ENCODE results near the gene LTB. TPM values are rescaled to one million over a fixed set of nuclear protein-coding genes. Genes with fewer than 3 reads are reported as not detected.

The LTB gene
- polyA plus RNA-seq, 3 donors = 12.6 to 25.5 (median 21.6) TPM

DNA sequence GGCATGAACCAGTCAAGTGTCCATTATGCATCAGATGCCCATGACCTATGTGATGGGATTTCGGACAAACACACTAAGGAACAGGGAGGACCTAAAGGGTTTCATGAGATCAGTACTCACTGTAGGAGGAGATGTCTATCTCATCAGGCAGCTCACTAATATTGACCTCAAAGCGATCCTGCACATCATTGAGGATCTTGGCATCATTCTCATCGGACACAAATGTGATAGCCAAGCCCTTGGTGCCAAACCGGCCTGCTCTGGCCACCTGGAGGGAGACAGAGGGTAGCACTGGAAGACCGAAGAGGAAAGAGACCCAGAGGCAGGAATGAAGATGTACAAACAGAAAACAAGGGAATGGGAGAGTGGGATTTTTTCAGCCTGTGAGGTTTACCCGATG, 51.6 kb downstream of the LTB start:
- Mint-ChIP-seq H3K27ac (peak overlapping the region in 3 of 7 donors; percentile 57 to 65 (median 59)), H3K4me1 (peaks cover 3% of the 10 kb centered on the region), H3K9me3 (no peaks in the 10 kb centered on the region), H3K27me3 (ENCODE audit: low read depth in 3 of 3) (peaks cover 0 to 2% (median 1%) of the 10 kb centered on the region in 3 donors), H3K36me3 (peaks cover 60 to 66% of the 10 kb centered on the region in 2 donors), H3K4me3 (no peak overlapping the region)
- 91% methylated on average over 4 of the region's 6 CpGs for WGBS (ENCODE audit: insufficient coverage)
- no peak overlapping the region for H3K9ac ChIP-seq (ENCODE audit: insufficient read depth, low read length, poor library complexity, severe bottlenecking)
- H3K36me3 ChIP-seq (replicated peaks in 1 of 2; ENCODE audit: control insufficient read depth in 1 of 2, insufficient read depth in 2 of 2, low read length in 2 of 2) = peaks cover 62 to 65% of the 10 kb centered on the region in 2 donors
- DNase-seq = no peak
- no peak overlapping the region for H3K27ac ChIP-seq (ENCODE audit: low read depth in 1 of 2, low read length in 2 of 2)
- TF ChIP-seq, protein P1, sequence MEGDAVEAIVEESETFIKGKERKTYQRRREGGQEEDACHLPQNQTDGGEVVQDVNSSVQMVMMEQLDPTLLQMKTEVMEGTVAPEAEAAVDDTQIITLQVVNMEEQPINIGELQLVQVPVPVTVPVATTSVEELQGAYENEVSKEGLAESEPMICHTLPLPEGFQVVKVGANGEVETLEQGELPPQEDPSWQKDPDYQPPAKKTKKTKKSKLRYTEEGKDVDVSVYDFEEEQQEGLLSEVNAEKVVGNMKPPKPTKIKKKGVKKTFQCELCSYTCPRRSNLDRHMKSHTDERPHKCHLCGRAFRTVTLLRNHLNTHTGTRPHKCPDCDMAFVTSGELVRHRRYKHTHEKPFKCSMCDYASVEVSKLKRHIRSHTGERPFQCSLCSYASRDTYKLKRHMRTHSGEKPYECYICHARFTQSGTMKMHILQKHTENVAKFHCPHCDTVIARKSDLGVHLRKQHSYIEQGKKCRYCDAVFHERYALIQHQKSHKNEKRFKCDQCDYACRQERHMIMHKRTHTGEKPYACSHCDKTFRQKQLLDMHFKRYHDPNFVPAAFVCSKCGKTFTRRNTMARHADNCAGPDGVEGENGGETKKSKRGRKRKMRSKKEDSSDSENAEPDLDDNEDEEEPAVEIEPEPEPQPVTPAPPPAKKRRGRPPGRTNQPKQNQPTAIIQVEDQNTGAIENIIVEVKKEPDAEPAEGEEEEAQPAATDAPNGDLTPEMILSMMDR (IDR thresholded peaks at IDR 0.05) = no peak
- peaks cover 76% of the 10 kb centered on the region for H4K20me1 ChIP-seq (ENCODE audit: insufficient read depth, low read length)
- H3K79me2 ChIP-seq (ENCODE audit: insufficient read depth, low read length) = peaks cover 37% of the 10 kb centered on the region
- intact Hi-C loops (cut with micrococcal nuclease) = no loop called here
- no peak overlapping the region for H3K4me2 ChIP-seq (replicated peaks; ENCODE audit: extremely low read depth, low read length, poor library complexity, severe bottlenecking)
- no peaks in the 10 kb centered on the region for H3K4me1 ChIP-seq (ENCODE audit: control insufficient read depth in 1 of 2, insufficient read depth in 2 of 2, low read length in 2 of 2)
- H2AFZ ChIP-seq (ENCODE audit: insufficient read depth, low read depth, low read length, poor library complexity, severe bottlenecking) = no peak overlapping the region
- no peak overlapping the region for H3K4me3 ChIP-seq (replicated peaks in 1 of 3; ENCODE audit: low read depth in 2 of 3, low read length in 3 of 3)
- H3K9me3 ChIP-seq (replicated peaks in 1 of 2; ENCODE audit: control insufficient read depth in 1 of 2, insufficient read depth in 1 of 2, low read length in 2 of 2) = no peaks in the 10 kb centered on the region
- no peaks in the 10 kb centered on the region for H3K27me3 ChIP-seq (ENCODE audit: control insufficient read depth in 2 of 2, insufficient read depth in 2 of 2, low read length in 2 of 2)

Small RNA genes within 50 kb of the gene (small RNA-seq; reads per million reads assigned to genes)
- gene SNORA38 (ENCODE audit: insufficient read length, low read depth) (138 reads per million, percentile 97 among the genes with 10 or more reads in this experiment), gene SNORD117 (ENCODE audit: insufficient read length, low read depth) (8,278 reads per million, percentile 100 among the genes with 10 or more reads in this experiment), gene SNORD84 (ENCODE audit: insufficient read length, low read depth) (not detected), gene UQCRHP1 (ENCODE audit: insufficient read length, low read depth) (not detected)

Other genes with a start within 250 kb of the LTB start
- gene HLA-B, start 225.2 kb downstream of the LTB start, polyA plus RNA-seq = 1,000 to 10,000 TPM; 5,055 to 6,999 (median 6,126) TPM
- 10 to 100 TPM in 1 of 3 donors, 1 to 10 TPM in 2; 5.6 to 16.5 (median 6.9) TPM for gene MICA, start 178.8 kb downstream of the LTB start, polyA plus RNA-seq
- gene MICB, start 84.3 kb downstream of the LTB start, polyA plus RNA-seq = 10 to 100 TPM in 2 of 3 donors, 1 to 10 TPM in 1; 8.1 to 34.8 (median 11.4) TPM
- gene MCCD1, start 53.5 kb downstream of the LTB start, polyA plus RNA-seq = not detected
- 1,000 to 10,000 TPM in 1 of 3 donors, 10 to 100 TPM in 2; 64.1 to 1,059 (median 67.8) TPM for gene DDX39B, start 40.4 kb downstream of the LTB start, polyA plus RNA-seq
- gene ATP6V1G2, start 35.8 kb downstream of the LTB start, polyA plus RNA-seq = under 1 TPM in 1 of 3 donors, not detected in 2; 0.41 TPM
- gene NFKBIL1, start 34.8 kb downstream of the LTB start, polyA plus RNA-seq = 10 to 100 TPM in 1 of 3 donors, 1 to 10 TPM in 2; 7.7 to 10.3 (median 8.0) TPM
- under 1 TPM in 2 of 3 donors, not detected in 1; 0.26 to 0.28 TPM for gene LTA, start 10.1 kb downstream of the LTB start, polyA plus RNA-seq
- gene TNF, start 6.9 kb downstream of the LTB start, polyA plus RNA-seq = 10 to 100 TPM in 1 of 3 donors, 1 to 10 TPM in 2; 7.1 to 13.7 (median 9.6) TPM
- 1,000 to 10,000 TPM; 1,103 to 1,584 (median 1,202) TPM for gene LST1, start 3.9 kb upstream of the LTB start, polyA plus RNA-seq
- 1 to 10 TPM in 1 of 3 donors, under 1 TPM in 1, not detected in 1; 0.54 to 1.2 TPM for gene NCR3, start 10.6 kb upstream of the LTB start, polyA plus RNA-seq
- gene AIF1, start 32.8 kb upstream of the LTB start, polyA plus RNA-seq = 1,000 to 10,000 TPM in 2 of 3 donors, 100 to 1,000 TPM in 1; 952 to 2,310 (median 2,275) TPM
- 10 to 100 TPM in 1 of 3 donors, 1 to 10 TPM in 2; 1.2 to 76.7 (median 2.3) TPM for gene PRRC2A, start 38.3 kb upstream of the LTB start, polyA plus RNA-seq
- 100 to 1,000 TPM in 1 of 3 donors, 10 to 100 TPM in 2; 15.4 to 195 (median 15.6) TPM for gene BAG6, start 70.2 kb upstream of the LTB start, polyA plus RNA-seq
- 1 to 10 TPM; 4.2 to 8.3 (median 4.8) TPM for gene APOM, start 73.5 kb upstream of the LTB start, polyA plus RNA-seq
- gene C6orf47, start 78.4 kb upstream of the LTB start, polyA plus RNA-seq = 10 to 100 TPM in 2 of 3 donors, 1 to 10 TPM in 1; 8.0 to 23.4 (median 18.1) TPM
- gene GPANK1, start 82.6 kb upstream of the LTB start, polyA plus RNA-seq = 10 to 100 TPM; 10.8 to 13.9 (median 12.0) TPM
- 100 to 1,000 TPM; 147 to 227 (median 195) TPM for gene CSNK2B, start 83.7 kb upstream of the LTB start, polyA plus RNA-seq
- gene LY6G5B, start 87.6 kb upstream of the LTB start, polyA plus RNA-seq = 10 to 100 TPM in 1 of 3 donors, under 1 TPM in 1, not detected in 1; 0.17 to 55.1 TPM
- gene LY6G5C, start 98.6 kb upstream of the LTB start, polyA plus RNA-seq = 1 to 10 TPM; 4.8 to 7.3 (median 5.8) TPM
- gene ABHD16A, start 120.9 kb upstream of the LTB start, polyA plus RNA-seq = 100 to 1,000 TPM in 1 of 3 donors, 10 to 100 TPM in 2; 53.0 to 122 (median 56.0) TPM
- under 1 TPM in 1 of 3 donors, not detected in 2; 0.51 TPM for gene LY6G6F, start 124.4 kb upstream of the LTB start, polyA plus RNA-seq
- gene LY6G6D, start 132.9 kb upstream of the LTB start, polyA plus RNA-seq = not detected
- under 1 TPM in 1 of 3 donors, not detected in 2; 0.27 TPM for gene LY6G6C, start 139.3 kb upstream of the LTB start, polyA plus RNA-seq
- under 1 TPM; 0.09 to 0.75 (median 0.68) TPM for gene MPIG6B, start 140.9 kb upstream of the LTB start, polyA plus RNA-seq
- 10 to 100 TPM; 29.8 to 56.0 (median 30.6) TPM for gene DDAH2, start 146.9 kb upstream of the LTB start, polyA plus RNA-seq
- gene CLIC1, start 154.1 kb upstream of the LTB start, polyA plus RNA-seq = 1,000 to 10,000 TPM in 2 of 3 donors, 100 to 1,000 TPM in 1; 676 to 1,304 (median 1,196) TPM
- 10 to 100 TPM in 1 of 3 donors, 1 to 10 TPM in 1, under 1 TPM in 1; 0.58 to 31.2 (median 1.9) TPM for gene MSH5, start 157.6 kb upstream of the LTB start, polyA plus RNA-seq
- gene SAPCD1, start 180.2 kb upstream of the LTB start, polyA plus RNA-seq = 10 to 100 TPM in 1 of 3 donors, not detected in 2; 10.4 TPM
- gene VWA7, start 194.9 kb upstream of the LTB start, polyA plus RNA-seq = under 1 TPM in 1 of 3 donors, not detected in 2; 0.57 TPM
- 10 to 100 TPM; 22.2 to 28.9 (median 27.3) TPM for gene VARS1, start 213.3 kb upstream of the LTB start, polyA plus RNA-seq
- gene LSM2, start 224.5 kb upstream of the LTB start, polyA plus RNA-seq = 10 to 100 TPM; 26.0 to 41.0 (median 40.0) TPM
- under 1 TPM; 0.53 to 0.72 (median 0.55) TPM for gene HSPA1L, start 232.9 kb upstream of the LTB start, polyA plus RNA-seq
- 100 to 1,000 TPM; 144 to 215 (median 200) TPM for gene HSPA1A, start 233.1 kb upstream of the LTB start, polyA plus RNA-seq
- 10 to 100 TPM in 1 of 3 donors, 1 to 10 TPM in 2; 3.4 to 81.4 (median 4.8) TPM for gene HSPA1B, start 245.3 kb upstream of the LTB start, polyA plus RNA-seq

Data from CD14-positive monocyte (primary cell).